HG02973 (cell line): Measurements from ENCODE around the gene RGL1.

Experiments used
- ATAC-seq: cut with Tn5 transposase; IDR thresholded peaks from one replicate; pipeline ENCODE4 v1.9.1; 2021; ENCODE audit warnings: moderate library complexity; ENCODE audit not compliant: unreplicated experiment

The RGL1 gene

GRCh38 chr1:183884526-183884925, 79.6 kb downstream of the RGL1 start:
- ATAC-seq: no peak

GRCh38 chr1:183885142-183885735, 80.3 kb downstream of the RGL1 start:
- no peak for ATAC-seq

GRCh38 chr1:183886083-183886828, 81.3 kb downstream of the RGL1 start:
- ATAC-seq: no peak

GRCh38 chr1:183886853-183887252, 81.9 kb downstream of the RGL1 start:
- no peak for ATAC-seq

GRCh38 chr1:183887826-183888819, 83.2 kb downstream of the RGL1 start:
- ATAC-seq: no peak

- no peak for ATAC-seq
These were observed 84.2 kb downstream of the RGL1 start for GRCh38 chr1:183889095-183889494.

- ATAC-seq: no peak
These were observed 86.4 kb downstream of the RGL1 start for GRCh38 chr1:183891158-183891856.

- ATAC-seq: no peak
These were observed 87.5 kb downstream of the RGL1 start for GRCh38 chr1:183892351-183892793.

GRCh38 chr1:183893561-183894289, 88.8 kb downstream of the RGL1 start:
- no peak for ATAC-seq

- ATAC-seq: no peak
These were observed 89.3 kb downstream of the RGL1 start for GRCh38 chr1:183894290-183894565.

- ATAC-seq: no peak
These were observed 91.6 kb downstream of the RGL1 start for GRCh38 chr1:183896466-183897048.

- peak; percentile 27 for ATAC-seq
These were observed 93.1 kb downstream of the RGL1 start for GRCh38 chr1:183898001-183898396.

- ATAC-seq: no peak
These were observed 93.7 kb downstream of the RGL1 start for GRCh38 chr1:183898610-183899009.

- ATAC-seq: peak; percentile 28
These were observed 96.9 kb downstream of the RGL1 start for GRCh38 chr1:183901748-183902330.

- ATAC-seq: no peak
These were observed 98.2 kb downstream of the RGL1 start for GRCh38 chr1:183903101-183903500.

- ATAC-seq: no peak
These were observed 100.7 kb downstream of the RGL1 start for GRCh38 chr1:183905508-183906113.

GRCh38 chr1:183907070-183907469, 102.2 kb downstream of the RGL1 start:
- no peak for ATAC-seq

- no peak for ATAC-seq
These were observed 103.2 kb downstream of the RGL1 start for GRCh38 chr1:183908079-183908478.

- no peak for ATAC-seq
These were observed 104.8 kb downstream of the RGL1 start for GRCh38 chr1:183909672-183910071.
